ENCODE measurements around the gene RENBP. TPM values are rescaled to one million over a fixed set of nuclear protein-coding genes. Genes with fewer than 3 reads are reported as not detected.

RENBP gene
- total and polyA plus RNA-seq, 4 donors = 1.0 to 7.9 (median 7.0) TPM

- Histone ChIP-seq H3K36me3 (ENCODE audit: control insufficient read depth in 4 of 4, insufficient read depth in 3 of 4, low read depth in 1 of 4, low read length in 3 of 4) (peaks cover 6 to 37% (median 17%) of the 10 kb centered on the region in 4 donors), H3K27ac (ENCODE audit: low read depth in 1 of 2, low read length in 2 of 2) (no peak overlapping the region), H3K4me1 (ENCODE audit: control insufficient read depth in 4 of 4, insufficient read depth in 4 of 4, low read length in 3 of 4) (peaks cover 0 to 5% (median 0%) of the 10 kb centered on the region in 4 donors), H3K4me3 (ENCODE audit: low read depth in 1 of 3, low read length in 3 of 3) (no peak overlapping the region), H3K9ac (ENCODE audit: low read depth in 1 of 2, low read length in 2 of 2) (no peak overlapping the region), H3K27me3 (ENCODE audit: control insufficient read depth in 4 of 4, insufficient read depth in 4 of 4, low read length in 3 of 4) (no peaks in the 10 kb centered on the region), H3K9me3 (ENCODE audit: control insufficient read depth in 4 of 4, low read length in 3 of 4) (no peaks in the 10 kb centered on the region)
- WGBS = 78% methylated on average over 10 of the region's 10 CpGs
- DNase-seq (ENCODE audit: low spot score) = no peak
- peak; percentile 58 for TF ChIP-seq NR2F2 (IDR thresholded peaks at IDR 0.05)
- TF ChIP-seq FOXA1 (IDR thresholded peaks at IDR 0.05) = no peak
Observed at GRCh38 chrX:153948002-153948466, 3.6 kb upstream of the RENBP start.

GRCh38 chrX:153947009-153947769, 2.7 kb upstream of the RENBP start:
- WGBS = 35% methylated on average over 19 of the region's 19 CpGs
- H3K4me3 ChIP-seq (ENCODE audit: low read depth in 1 of 3, low read length in 3 of 3) = no peak overlapping the region
- TF ChIP-seq FOXA2 (IDR thresholded peaks at IDR 0.05) (no peak), TAF1 (conservative IDR thresholded peaks at IDR 0.05) (no peak), REST (IDR thresholded peaks at IDR 0.05) (no peak), HNF4A (conservative IDR thresholded peaks at IDR 0.05) (peak in 1 of 2 donors; percentile 47), MAX (IDR thresholded peaks at IDR 0.05) (no peak), YY1 (IDR thresholded peaks at IDR 0.05) (no peak), CTCF (IDR thresholded peaks at IDR 0.05; ENCODE audit: low read depth, low read length, missing input control) (peak; percentile 68), EGR1 (IDR thresholded peaks at IDR 0.05; ENCODE audit: low read depth in 2 of 2) (no peak), ATF3 (IDR thresholded peaks at IDR 0.05) (no peak), RAD21 (IDR thresholded peaks at IDR 0.05) (peak; percentile 78 to 92), GABPA (IDR thresholded peaks at IDR 0.05 in 1 of 2, conservative IDR thresholded peaks at IDR 0.05 in 1 of 2) (no peak), JUND (IDR thresholded peaks at IDR 0.05) (no peak), ZBTB33 (IDR thresholded peaks at IDR 0.05) (no peak), SP1 (IDR thresholded peaks at IDR 0.05) (no peak), HNF4G (IDR thresholded peaks at IDR 0.05) (no peak), RXRA (IDR thresholded peaks at IDR 0.05) (no peak), FOXA1 (IDR thresholded peaks at IDR 0.05) (no peak), NR2F2 (IDR thresholded peaks at IDR 0.05) (no peak)
- H3K9me3 ChIP-seq (ENCODE audit: control insufficient read depth in 4 of 4, low read length in 3 of 4) = no peaks in the 10 kb centered on the region
- H3K9ac ChIP-seq (ENCODE audit: low read depth in 1 of 2, low read length in 2 of 2) = no peak overlapping the region
- H3K4me1 ChIP-seq (ENCODE audit: control insufficient read depth in 4 of 4, insufficient read depth in 4 of 4, low read length in 3 of 4) = peaks cover 0 to 5% (median 0%) of the 10 kb centered on the region in 4 donors
- peak; percentile 74 for DNase-seq (ENCODE audit: low spot score)
- peaks cover 5 to 29% (median 14%) of the 10 kb centered on the region in 4 donors for H3K36me3 ChIP-seq (ENCODE audit: control insufficient read depth in 4 of 4, insufficient read depth in 3 of 4, low read depth in 1 of 4, low read length in 3 of 4)
- no peak overlapping the region for H3K27ac ChIP-seq (ENCODE audit: low read depth in 1 of 2, low read length in 2 of 2)
- no peaks in the 10 kb centered on the region for H3K27me3 ChIP-seq (ENCODE audit: control insufficient read depth in 4 of 4, insufficient read depth in 4 of 4, low read length in 3 of 4)

Data from liver (tissue), 9 donors.